Endothelial cell (in vitro differentiated cells): ENCODE results near the gene HNRNPA2B1. TPM values are rescaled to one million over a fixed set of nuclear protein-coding genes. Genes with fewer than 3 reads are reported as not detected.
"Not testable (repeated sequence)": the region's sequence is repeated elsewhere in the genome, so short reads cannot be mapped to it uniquely, and the experiment has no call there.

Source experiments
- DNase-seq: peaks from one replicate; pipeline ENCODE4 v3.0.0; 2021; ENCODE audit warnings: low spot score
- H3K27ac Mint-ChIP-seq: one replicate; pipeline ENCODE4 v1.8.0; 2021; ENCODE audit warnings: mixed read lengths, inconsistent platforms; ENCODE audit not compliant: unreplicated experiment
- H3K27me3 Mint-ChIP-seq: one replicate; pipeline ENCODE4 v1.8.0; 2021; ENCODE audit warnings: mild to moderate bottlenecking, moderate library complexity, mixed read lengths, inconsistent platforms; ENCODE audit not compliant: unreplicated experiment
- H3K36me3 Mint-ChIP-seq: one replicate; pipeline ENCODE4 v1.8.0; 2021; ENCODE audit warnings: mild to moderate bottlenecking, low read depth, mixed read lengths, inconsistent platforms; ENCODE audit not compliant: unreplicated experiment
- H3K4me1 Mint-ChIP-seq: one replicate; pipeline ENCODE4 v1.8.0; 2021; ENCODE audit warnings: mild to moderate bottlenecking, mixed read lengths, inconsistent platforms; ENCODE audit not compliant: unreplicated experiment
- H3K4me3 Mint-ChIP-seq: one replicate; pipeline ENCODE4 v1.8.0; 2021; ENCODE audit warnings: mild to moderate bottlenecking, mixed read lengths, inconsistent platforms; ENCODE audit not compliant: unreplicated experiment
- H3K9me3 Mint-ChIP-seq: one replicate; pipeline ENCODE4 v1.8.0; 2021; ENCODE audit warnings: mixed read lengths, inconsistent platforms; ENCODE audit not compliant: unreplicated experiment
- CTCF ChIP-seq: fragments of 200-600 bp; sonication (generic); IDR thresholded peaks from one replicate; pipeline ENCODE4 v1.5.0; 2021; ENCODE audit warnings: antibody characterized with exemption; ENCODE audit not compliant: unreplicated experiment
- total RNA-seq: library from RNA; stranded (reverse); fragmentation: NEBNext Ultra II Directional; extraction: Animal tissue kit (Norgen Biotek cat#: 25700); gene quantifications from one replicate; pipeline ENCODE4 v1.2.1, GENCODE V29; 2021; ENCODE audit not compliant: unreplicated experiment

Gene HNRNPA2B1
- total RNA-seq, 1 donor from 2014 or later: 623 TPM

GRCh38 chr7:26185131-26185843 is 15.3 kb downstream of the HNRNPA2B1 start:
- Mint-ChIP-seq H3K9me3 (no peaks in the 10 kb centered on the region), H3K27me3 (peaks cover 2% of the 10 kb centered on the region), H3K4me1 (peaks cover 2% of the 10 kb centered on the region), H3K36me3 (peaks cover 20% of the 10 kb centered on the region), H3K4me3 (no peak overlapping the region), H3K27ac (no peak overlapping the region)
- TF ChIP-seq CTCF: no peak
- DNase-seq: no peak

- H3K27me3 Mint-ChIP-seq, H3K4me3 Mint-ChIP-seq, DNase-seq, H3K4me1 Mint-ChIP-seq, H3K9me3 Mint-ChIP-seq: not testable (repeated sequence)
- peak overlapping the region; percentile 26 for H3K27ac Mint-ChIP-seq
- H3K36me3 Mint-ChIP-seq: peaks cover 13% of the 10 kb centered on the region
Observed at GRCh38 chr7:26184281-26185101, 16.1 kb downstream of the HNRNPA2B1 start.

GRCh38 chr7:26183545-26184280 is 16.8 kb downstream of the HNRNPA2B1 start:
- Mint-ChIP-seq H3K27ac (peak overlapping the region; percentile 67), H3K27me3 (peaks cover 2% of the 10 kb centered on the region), H3K4me1 (peaks cover 2% of the 10 kb centered on the region), H3K9me3 (no peaks in the 10 kb centered on the region), H3K4me3 (no peak overlapping the region), H3K36me3 (peaks cover 5% of the 10 kb centered on the region)
- no peak for TF ChIP-seq CTCF
- DNase-seq: no peak

GRCh38 chr7:26182706-26183105 is 17.8 kb downstream of the HNRNPA2B1 start:
- no peak overlapping the region for H3K27ac Mint-ChIP-seq
- peaks cover 2% of the 10 kb centered on the region for H3K4me1 Mint-ChIP-seq
- no peak overlapping the region for H3K4me3 Mint-ChIP-seq
- no peak for DNase-seq
- H3K27me3 Mint-ChIP-seq: peaks cover 2% of the 10 kb centered on the region
- H3K36me3 Mint-ChIP-seq: no peaks in the 10 kb centered on the region
- no peak for TF ChIP-seq CTCF
- H3K9me3 Mint-ChIP-seq: no peaks in the 10 kb centered on the region

- H3K27ac Mint-ChIP-seq: no peak overlapping the region
- no peaks in the 10 kb centered on the region for H3K36me3 Mint-ChIP-seq
- TF ChIP-seq CTCF: no peak
- no peaks in the 10 kb centered on the region for H3K9me3 Mint-ChIP-seq
- no peak overlapping the region for H3K4me3 Mint-ChIP-seq
- H3K4me1 Mint-ChIP-seq: peaks cover 2% of the 10 kb centered on the region
- peaks cover 3% of the 10 kb centered on the region for H3K27me3 Mint-ChIP-seq
- DNase-seq: no peak
Observed at GRCh38 chr7:26182283-26182682, 18.3 kb downstream of the HNRNPA2B1 start.
